GM12878 (cell line): ENCODE measurements around the gene ITPR3. TPM values are rescaled to one million over a fixed set of nuclear protein-coding genes. Genes with fewer than 3 reads are reported as not detected.

ENCODE experiments used
- ATAC-seq: fragments of 200-7000 bp; cut with Tn5 transposase; 3 replicates; pipeline ENCODE4 v1.9.1; 2020; ENCODE audit warnings: mild to moderate bottlenecking, moderate library complexity
- BruUV-seq: library from RNA; stranded (reverse); fragments of 400-500 nt; replicated peaks from 2 replicates; lab custom pipeline; 2021; lab: Mats Ljungman, UMichigan
- CTCF ChIA-PET: fragments of 300-600 bp; sonication (Branson Sonifier 250); formaldehyde crosslinking; extraction: SDS; loops from one replicate; lab custom pipeline; 2021; ENCODE audit warnings: inconsistent platforms; lab: Yijun Ruan, JAX
- POLR2A ChIA-PET: fragments of 350-600 bp; formaldehyde crosslinking; extraction: SDS; loops from one replicate; lab custom pipeline; 2021; ENCODE audit warnings: inconsistent platforms; lab: Charles Lee
- RAD21 ChIA-PET: fragments of 300-600 bp; sonication (Branson Sonifier 250); formaldehyde crosslinking; loops from one replicate; lab custom pipeline; 2023; ENCODE audit warnings: antibody characterized with exemption; ENCODE audit not compliant: unreplicated experiment; lab: Charles Lee
- SMC1A ChIA-PET: fragments of 300-600 bp; sonication (Branson Sonifier 250); formaldehyde crosslinking; loops from one replicate; lab custom pipeline; 2023; ENCODE audit not compliant: unreplicated experiment, uncharacterized antibody; lab: Charles Lee
- DNase-seq: peaks from one replicate; pipeline ENCODE4 v3.0.0-alpha.2; 2011; ENCODE audit warnings: low read depth, low spot score
- FAIRE-seq: peaks from 3 replicates; lab custom pipeline; 2011; peaks lifted over from hg19 to GRCh38; lab: Jason Lieb, UNC
- H2AFZ ChIP-seq: 2 replicates; pipeline ENCODE4 v1.6.0; 2011; ENCODE audit warnings: low read depth, low read length, control low read depth; ENCODE audit not compliant: control insufficient read depth
- H3K27ac ChIP-seq: 2 replicates; pipeline ENCODE4 v1.5.1; 2011; ENCODE audit warnings: control low read depth; ENCODE audit not compliant: control insufficient read depth, insufficient read depth
- H3K27me3 ChIP-seq, 2 experiments: replicated peaks in 1 of 2; 2 replicates each; pipeline versions ENCODE4 v1.6.0 to v1.6.1; 2011; ENCODE audit warnings: low read length in 1 of 2; ENCODE audit not compliant: control insufficient read depth in 2 of 2, insufficient read depth in 2 of 2
- H3K36me3 ChIP-seq, 2 experiments: 2 replicates each; pipeline ENCODE4 v1.5.1; 2011; ENCODE audit warnings: low read length in 1 of 2; ENCODE audit not compliant: control insufficient read depth in 2 of 2, insufficient read depth in 2 of 2
- H3K4me1 ChIP-seq: 2 replicates; pipeline ENCODE4 v1.6.1; 2011; ENCODE audit warnings: mild to moderate bottlenecking, low read length, moderate library complexity, mixed read lengths; ENCODE audit not compliant: control insufficient read depth, insufficient read depth
- H3K4me2 ChIP-seq: 2 replicates; pipeline ENCODE4 v1.6.0; 2011; ENCODE audit warnings: control low read depth; ENCODE audit not compliant: control insufficient read depth, insufficient read depth
- H3K4me3 ChIP-seq: fragments of 200-600 bp; sonication (generic); 2 replicates; pipeline ENCODE4 v1.5.1; 2016
- H3K79me2 ChIP-seq: 2 replicates; pipeline ENCODE4 v1.6.0; 2011; ENCODE audit warnings: low read length; ENCODE audit not compliant: control insufficient read depth, insufficient read depth
- H3K9ac ChIP-seq: 2 replicates; pipeline ENCODE4 v1.8.0; 2011; ENCODE audit warnings: low read length, control low read depth, mixed read lengths; ENCODE audit not compliant: control insufficient read depth, insufficient read depth
- H3K9me3 ChIP-seq: replicated peaks from 3 replicates; pipeline ENCODE4 v1.5.1; 2011; ENCODE audit warnings: mild to moderate bottlenecking, low read length; ENCODE audit not compliant: control insufficient read depth, insufficient read depth
- H4K20me1 ChIP-seq: 2 replicates; pipeline ENCODE4 v1.6.0; 2011; ENCODE audit not compliant: control insufficient read depth, insufficient read depth
- HDGF ChIP-seq: fragments of 450-650 bp; IDR thresholded peaks from 2 replicates; pipeline ENCODE4 v1.6.1; 2016; ENCODE audit warnings: antibody characterized with exemption
- POLR2AphosphoS2 ChIP-seq: IDR thresholded peaks from 2 replicates; pipeline ENCODE4 v1.6.1; 2011; ENCODE audit warnings: low read depth, mild to moderate bottlenecking, low read length, improper control_type of control experiment, moderate library complexity
- WGBS: methylation state at CpG from one replicate; pipeline ENCODE4 v1.1.6; 2016; ENCODE audit warnings: low lambda C conversion rate; ENCODE audit not compliant: insufficient replicate concordance, insufficient coverage; ENCODE audit errors: missing lambda C conversion rate; 5-methylcytosine and 5-hydroxymethylcytosine counted together
- in situ Hi-C: fragments of 300-500 bp; cut with MboI; formaldehyde crosslinking; loops from 9 replicates; pipeline ENCODE4 v1.14.3; 2018; ENCODE audit warnings: mixed read lengths
- intact Hi-C: fragments of 100-400 bp; cut with micrococcal nuclease; formaldehyde crosslinking; loops from one replicate; pipeline ENCODE4 v1.14.2; 2022; ENCODE audit not compliant: unreplicated experiment
- polyA plus RNA-seq, 11 experiments: library from polyadenylated mRNA; depleted of rRNA in 4 of 11; unstranded in 6 of 11; stranded (reverse) in 5 of 11; fragments of >200 nt; fragmentation: Nextera tagmentation in 4 of 11; fragmentation: Illumina TruSeq in 1 of 11; extraction: Ambion mirVana in 4 of 11; extraction: Trizol in 1 of 11; gene quantifications; 1 replicate in 1 of 11; 2 replicates in 10 of 11; pipeline versions ENCODE4 v1.2.1 to v1.2.3, GENCODE V29; 2011 to 2016; ENCODE audit warnings: inconsistent platforms in 2 of 11, missing spikeins in 2 of 11, low read depth in 1 of 11
- total RNA-seq, 4 experiments: library from RNA; depleted of rRNA in 3 of 4; stranded (reverse); fragments of >200 nt in 3 of 4; fragmentation: Illumina TruSeq in 1 of 4; extraction: Trizol in 1 of 4; gene quantifications; 2 replicates each; pipeline versions ENCODE4 v1.2.1 to v1.2.3, GENCODE V29; 2013 to 2021
- TF ChIP-seq, protein P1 (sequence below): fragments of 450-650 bp; IDR thresholded peaks from 2 replicates; pipeline ENCODE4 v1.6.1; 2016; ENCODE audit warnings: mild to moderate bottlenecking
- TF ChIP-seq, protein P2 (sequence below): IDR thresholded peaks from 2 replicates; pipeline ENCODE4 v1.6.1; 2011; ENCODE audit warnings: mild to moderate bottlenecking, low read depth, low read length, moderate library complexity; ENCODE audit not compliant: insufficient replicate concordance

ITPR3 gene
- total and polyA plus RNA-seq, 10 of the 15 experiments (the other 5 are each of a cell fraction or from before 2014, with no cell fraction given), result 0.32 to 34.0 (median 11.9) TPM

DNA sequence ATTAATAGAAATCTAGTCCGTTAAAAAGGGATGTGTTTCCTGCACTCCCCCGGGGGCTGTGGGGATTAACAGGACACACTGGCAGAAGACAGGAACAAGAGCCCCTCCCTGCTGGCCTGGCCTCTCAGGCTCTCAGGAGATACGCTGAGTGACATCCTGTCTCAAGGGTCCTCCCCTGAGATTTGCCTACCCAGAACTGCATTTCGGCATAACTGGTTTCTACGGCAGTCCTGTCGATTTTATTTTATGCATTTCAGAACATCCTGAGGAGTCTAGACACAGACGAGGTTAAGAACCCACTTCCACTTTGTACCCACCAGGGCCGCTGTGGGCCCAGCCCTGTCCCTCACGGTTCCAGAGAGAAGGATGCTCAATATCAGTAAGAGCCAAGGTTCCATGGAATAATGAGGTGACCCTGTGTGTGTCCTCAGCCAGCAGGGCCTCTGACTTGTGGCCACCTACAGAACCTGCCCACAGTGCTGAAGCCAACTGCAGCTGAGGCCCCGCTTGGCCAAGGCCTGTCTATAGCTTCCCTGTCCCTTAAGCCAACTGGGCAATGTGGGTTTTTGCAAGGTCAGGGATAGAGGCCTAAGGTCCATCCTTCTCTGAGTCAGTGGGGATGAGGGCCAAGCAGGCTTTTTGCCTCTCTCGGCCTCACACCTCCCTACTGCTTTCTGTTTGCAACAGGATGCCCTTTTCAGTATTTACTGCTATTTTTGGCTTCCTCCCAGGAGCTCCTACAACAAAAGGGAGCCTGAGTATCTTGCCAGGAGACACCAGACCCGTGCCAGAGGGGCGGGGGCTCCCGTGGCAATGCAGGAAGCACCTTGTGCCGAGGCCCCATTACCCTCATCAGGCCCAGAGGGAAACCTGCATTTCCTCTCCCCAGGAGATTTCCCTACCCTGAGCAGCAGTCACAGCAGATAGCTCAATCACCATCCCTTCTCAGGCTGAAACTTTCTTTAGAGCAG lies 75.7 kb downstream of the ITPR3 start:
- TF ChIP-seq, protein P1, sequence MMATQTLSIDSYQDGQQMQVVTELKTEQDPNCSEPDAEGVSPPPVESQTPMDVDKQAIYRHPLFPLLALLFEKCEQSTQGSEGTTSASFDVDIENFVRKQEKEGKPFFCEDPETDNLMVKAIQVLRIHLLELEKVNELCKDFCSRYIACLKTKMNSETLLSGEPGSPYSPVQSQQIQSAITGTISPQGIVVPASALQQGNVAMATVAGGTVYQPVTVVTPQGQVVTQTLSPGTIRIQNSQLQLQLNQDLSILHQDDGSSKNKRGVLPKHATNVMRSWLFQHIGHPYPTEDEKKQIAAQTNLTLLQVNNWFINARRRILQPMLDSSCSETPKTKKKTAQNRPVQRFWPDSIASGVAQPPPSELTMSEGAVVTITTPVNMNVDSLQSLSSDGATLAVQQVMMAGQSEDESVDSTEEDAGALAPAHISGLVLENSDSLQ, result peak; percentile 75
- TF ChIP-seq POLR2AphosphoS2 (no peak), HDGF (no peak)
- TF ChIP-seq, protein P2, sequence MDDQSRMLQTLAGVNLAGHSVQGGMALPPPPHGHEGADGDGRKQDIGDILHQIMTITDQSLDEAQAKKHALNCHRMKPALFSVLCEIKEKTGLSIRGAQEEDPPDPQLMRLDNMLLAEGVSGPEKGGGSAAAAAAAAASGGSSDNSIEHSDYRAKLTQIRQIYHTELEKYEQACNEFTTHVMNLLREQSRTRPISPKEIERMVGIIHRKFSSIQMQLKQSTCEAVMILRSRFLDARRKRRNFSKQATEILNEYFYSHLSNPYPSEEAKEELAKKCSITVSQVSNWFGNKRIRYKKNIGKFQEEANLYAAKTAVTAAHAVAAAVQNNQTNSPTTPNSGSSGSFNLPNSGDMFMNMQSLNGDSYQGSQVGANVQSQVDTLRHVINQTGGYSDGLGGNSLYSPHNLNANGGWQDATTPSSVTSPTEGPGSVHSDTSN, result peak; percentile 53
- TF ChIP-seq, all 136 proteins: peak for 2
- Histone ChIP-seq H3K4me3 (no peak overlapping the region), H3K9me3 (no peaks in the 10 kb centered on the region), H2AFZ (no peak overlapping the region), H3K36me3 (peaks cover 29% of the 10 kb centered on the region in 2 experiments), H3K79me2 (no peaks in the 10 kb centered on the region), H3K27ac (peak overlapping the region; percentile 76), H4K20me1 (no peaks in the 10 kb centered on the region), H3K4me2 (peak overlapping the region; percentile 46; the same call in 1 of the 2 replicates), H3K9ac (peak overlapping the region; percentile 32), H3K4me1 (peaks cover 35% of the 10 kb centered on the region), H3K27me3 (no peaks in the 10 kb centered on the region)
- intact Hi-C loops, result no loop called here
- FAIRE-seq, result no peak
- no peak for DNase-seq
- in situ Hi-C loops, result no loop called here
- ChIA-PET POLR2A (interaction anchor here (1.6 kb wide), 1 partner anchor 14 kb away, joined by 6 read pairs; the partner anchor contains the start of gene UQCC2), CTCF (interaction anchor here (1.0 to 1.7 kb wide), 5 partner anchors 9 to 111 kb away, joined by 3 to 6 read pairs (median 6); no protein-coding TSS in a partner anchor), RAD21 (no interaction called here), SMC1A (interaction anchor here (0.9 kb wide), 1 partner anchor 26 kb away, joined by 3 read pairs; no protein-coding TSS in a partner anchor)
- WGBS, result 1% methylated on average over 15 of the region's 15 CpGs
- no TSS peak for BruUV-seq
- ATAC-seq, result peak; percentile 12; the same call in 2 of the 3 replicates
